ENCODE results near the gene PPP1R12B.

The PPP1R12B gene

DNA sequence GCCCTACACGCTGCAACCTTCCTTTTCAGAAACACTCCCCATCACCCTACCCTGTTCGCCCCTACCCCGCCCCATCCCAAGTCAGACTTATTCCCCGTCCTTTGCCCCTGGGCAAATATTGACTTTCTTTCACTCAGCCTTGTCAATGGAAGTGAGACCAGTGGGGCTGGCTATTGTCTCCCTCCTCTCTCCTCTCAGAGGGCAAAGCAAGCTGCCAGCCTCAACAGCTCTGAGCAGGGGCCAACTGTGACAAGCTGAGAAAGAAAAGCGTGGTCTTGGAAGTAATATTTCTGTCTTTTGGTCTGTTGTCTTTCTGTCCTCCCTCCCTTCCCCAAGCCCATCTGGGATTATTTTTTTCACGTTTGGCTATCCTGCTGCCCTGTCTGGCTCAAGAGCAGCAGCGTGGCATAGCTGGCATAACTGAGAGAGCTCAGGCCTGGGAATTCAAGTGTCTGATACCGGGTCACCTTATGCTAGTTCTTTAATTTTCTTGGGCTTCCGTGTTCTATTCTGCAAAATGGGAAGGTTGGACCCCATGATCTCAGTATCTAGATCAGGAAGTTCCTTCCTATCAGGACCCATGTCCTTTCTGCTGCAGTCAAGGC lies 290.3 kb downstream of the PPP1R12B start:
- DNase-seq = peak; percentile 73 to 76

DNA sequence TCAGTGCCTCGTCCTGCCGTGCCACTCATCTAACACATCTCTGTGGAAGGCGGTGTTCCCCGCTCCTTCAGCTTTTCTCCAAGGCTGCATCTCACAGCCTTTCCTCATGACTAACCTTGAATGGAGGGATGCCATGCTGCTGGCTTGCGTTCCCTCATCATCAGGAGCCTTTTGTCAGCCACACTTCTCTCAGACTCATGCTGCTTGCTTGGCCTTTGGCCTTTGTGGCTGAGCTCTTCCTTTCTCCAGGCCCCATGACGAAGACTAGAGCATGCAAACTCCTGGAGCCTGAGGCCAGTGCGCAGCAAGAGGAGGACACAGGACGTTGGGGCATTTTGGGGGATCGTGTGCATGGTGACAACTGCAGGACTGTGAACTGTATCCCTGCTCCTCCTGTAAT lies 291.0 kb downstream of the PPP1R12B start:
- DNase-seq = no peak

DNA sequence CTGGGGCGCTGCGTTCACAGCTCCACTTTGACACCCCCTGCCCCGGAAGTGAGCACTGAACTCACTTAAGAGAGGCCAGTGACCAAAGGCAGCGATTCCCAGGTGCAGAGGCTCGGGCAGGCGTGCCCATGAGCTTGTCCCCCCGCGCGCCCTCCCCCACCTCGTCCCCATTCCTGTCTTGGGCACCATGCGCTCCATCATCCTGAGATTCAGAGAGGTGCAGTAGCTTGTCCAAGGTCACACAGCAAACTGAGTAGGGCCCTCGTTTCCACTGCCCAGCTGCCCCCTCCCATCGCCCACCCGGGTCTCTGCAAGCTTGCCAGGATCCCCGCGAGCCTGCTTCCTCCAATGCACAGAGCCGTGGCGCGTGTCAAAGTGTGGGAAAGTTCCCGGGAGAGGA lies 293.7 kb downstream of the PPP1R12B start:
- no peak for DNase-seq
